ENCODE results near the gene PLXNC1. TPM values are rescaled to one million over a fixed set of nuclear protein-coding genes. Genes with fewer than 3 reads are reported as not detected.

Gene PLXNC1
- total and polyA plus RNA-seq, 2 of the 8 experiments (the other 6 are each of a cell fraction or from before 2014, with no cell fraction given) = 0.83 to 2.0 TPM

DNA sequence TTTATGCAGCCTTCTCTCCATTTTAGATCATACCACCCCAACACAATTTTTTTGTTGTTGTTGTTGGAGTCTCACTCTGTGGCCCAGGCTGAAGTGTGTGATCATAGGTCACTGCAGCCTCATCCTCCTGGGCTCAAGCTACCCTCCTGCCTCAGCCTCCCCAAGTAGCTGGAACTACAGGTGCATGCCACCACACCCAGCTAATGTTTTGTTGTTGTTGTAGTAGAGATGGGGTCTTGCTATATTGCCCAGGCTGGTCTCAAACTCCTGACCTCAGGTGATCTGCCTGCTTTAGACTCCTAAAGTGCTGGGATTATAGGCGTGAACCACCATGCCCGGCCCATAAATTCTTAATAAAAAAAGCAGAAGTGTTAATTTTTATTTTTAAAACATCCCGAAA is 111.6 kb downstream of the PLXNC1 start:
- Histone ChIP-seq H4K8ac (ENCODE audit: extremely low read depth, insufficient read depth, low read length) (no peak overlapping the region), H3K56ac (replicated peaks; ENCODE audit: insufficient read length, low read depth, low read length) (no peak overlapping the region), H2AFZ (ENCODE audit: low read length) (no peak overlapping the region), H4K91ac (replicated peaks; ENCODE audit: insufficient read length, low read length) (no peak overlapping the region), H4K20me1 (replicated peaks in 1 of 2; ENCODE audit: control insufficient read depth in 1 of 2, insufficient read depth in 2 of 2, low read length in 2 of 2) (no peaks in the 10 kb centered on the region), H4K5ac (ENCODE audit: insufficient read length, low read depth, low read length) (no peak overlapping the region), H3K9ac (replicated peaks in 1 of 4; ENCODE audit: extremely low read depth in 1 of 4, low read depth in 3 of 4, low read length in 3 of 4) (no peak overlapping the region), H3K27ac (ENCODE audit: low read depth, low read length) (no peak overlapping the region), H3K4ac (replicated peaks; ENCODE audit: insufficient read length, low read depth, low read length) (no peak overlapping the region), H2BK5ac (ENCODE audit: low read depth, low read length) (no peak overlapping the region), H3K23ac (ENCODE audit: insufficient read length) (no peak overlapping the region), H2BK12ac (ENCODE audit: low read depth, low read length) (0 out of 2 replicates have a peak overlapping the region, but pooled peaks have one; percentile 21), H2BK15ac (ENCODE audit: low read length) (0 out of 2 replicates have a peak overlapping the region, but pooled peaks have one; percentile 13), H3K79me2 (ENCODE audit: control insufficient read depth in 1 of 2, insufficient read depth in 2 of 2, low read length in 2 of 2) (no peaks in the 10 kb centered on the region), H2BK20ac (ENCODE audit: low read length) (peak overlapping the region; percentile 24; the same call in 1 of the 2 replicates), H3K36me3 (ENCODE audit: control insufficient read depth in 2 of 4, insufficient read depth in 4 of 4, low read length in 3 of 4) (no peaks in the 10 kb centered on the region), H3K27me3 (replicated peaks in 1 of 4; ENCODE audit: control insufficient read depth in 3 of 4, extremely low read depth in 1 of 4, insufficient read depth in 3 of 4, low read length in 3 of 4) (peaks cover 0 to 3% (median 2%) of the 10 kb centered on the region in 4 experiments; a peak in 2 of 7 replicates), H3K79me1 (ENCODE audit: low read depth, low read length) (no peaks in the 10 kb centered on the region), H2BK120ac (replicated peaks; ENCODE audit: low read depth, low read length) (no peak overlapping the region), H3K9me3 (ENCODE audit: insufficient read depth in 2 of 2, low read depth in 1 of 2, low read length in 1 of 2) (no peaks in the 10 kb centered on the region), H3K14ac (ENCODE audit: insufficient read length) (no peak overlapping the region), H3K23me2 (ENCODE audit: low read depth, low read length) (no peaks in the 10 kb centered on the region; the same call in 1 of the 2 replicates), H2AK5ac (ENCODE audit: low read depth, low read length) (no peak overlapping the region), H3K18ac (ENCODE audit: extremely low read depth, low read length) (no peak overlapping the region; the same call in 1 of the 2 replicates), H3K4me2 (ENCODE audit: insufficient read depth in 1 of 2, low read depth in 2 of 2, low read length in 2 of 2) (no peak overlapping the region), H3K4me1 (replicated peaks in 1 of 4; ENCODE audit: control insufficient read depth in 3 of 4, insufficient read depth in 4 of 4, low read length in 3 of 4) (peaks cover 20 to 37% (median 29%) of the 10 kb centered on the region in 4 experiments), H3K4me3 (ENCODE audit: extremely low read depth in 1 of 4, insufficient read depth in 2 of 4, low read depth in 3 of 4, low read length in 4 of 4) (no peak overlapping the region)
- TF ChIP-seq, protein P1, sequence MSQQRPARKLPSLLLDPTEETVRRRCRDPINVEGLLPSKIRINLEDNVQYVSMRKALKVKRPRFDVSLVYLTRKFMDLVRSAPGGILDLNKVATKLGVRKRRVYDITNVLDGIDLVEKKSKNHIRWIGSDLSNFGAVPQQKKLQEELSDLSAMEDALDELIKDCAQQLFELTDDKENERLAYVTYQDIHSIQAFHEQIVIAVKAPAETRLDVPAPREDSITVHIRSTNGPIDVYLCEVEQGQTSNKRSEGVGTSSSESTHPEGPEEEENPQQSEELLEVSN (IDR thresholded peaks at IDR 0.05) = no peak
- TF ChIP-seq HDAC2 (IDR thresholded peaks at IDR 0.05; ENCODE audit: borderline replicate concordance in 1 of 2, low read depth in 2 of 2, low read length in 2 of 2) = no peak
- TF ChIP-seq KDM1A (IDR thresholded peaks at IDR 0.05; ENCODE audit: borderline replicate concordance, low read length) = peak; percentile 63
- TF ChIP-seq TAF7 (optimal IDR thresholded peaks at IDR 0.05; ENCODE audit: borderline replicate concordance, low read depth, low read length) = no peak
- no peak for TF ChIP-seq CREB1 (IDR thresholded peaks at IDR 0.05)
- WGBS, 2 experiments (ENCODE audit: extremely low coverage in 1 of 2, insufficient coverage in 1 of 2, insufficient read length in 1 of 2, insufficient replicate concordance in 2 of 2, low coverage in 1 of 2, low lambda C conversion rate in 2 of 2, missing lambda C conversion rate in 1 of 2) = 84% methylated on average over 3 of the region's 3 CpGs; no CpG with 5 or more reads in 1 of the 2 experiments
- DNase-seq (ENCODE audit: low read depth in 1 of 2, low spot score in 2 of 2) (no peak), FAIRE-seq (no peak)
- ChIA-PET CTCF (ENCODE audit: partially characterized antibody) (interaction anchor here (1.1 to 1.6 kb wide), 2 partner anchors 9 to 254 kb away, joined by 3 to 4 read pairs; no protein-coding TSS in a partner anchor), POLR2A (ENCODE audit: partially characterized antibody) (interaction anchor here (0.8 to 2.0 kb wide), 4 partner anchors 25 to 111 kb away, joined by 3 to 5 read pairs (median 4); no protein-coding TSS in a partner anchor)
